Eye (tissue), 1 donor: ENCODE data around the gene PLXNB2.

Source experiments
- DNase-seq: peaks from one replicate; pipeline ENCODE4 v3.0.0-alpha.2; 2015

The PLXNB2 gene

GRCh38 chr22:50225200-50225969 lies 82.1 kb downstream of the PLXNB2 start:
- DNase-seq = no peak
